SU-DHL-6 (cell line): Measurements from ENCODE around the gene PLCB1.

Source experiments
- CTCF ChIP-seq: fragments of 200-600 bp; sonication (generic); IDR thresholded peaks from one replicate; pipeline ENCODE4 v1.5.1; 2017; ENCODE audit warnings: antibody characterized with exemption, mild to moderate bottlenecking, low read length, moderate library complexity; ENCODE audit not compliant: insufficient read depth, poor library complexity, severe bottlenecking
- EZH2phosphoT487 ChIP-seq: fragments of 200-600 bp; sonication (generic), shearing (Covaris generic); conservative IDR thresholded peaks from 2 replicates; pipeline ENCODE4 v1.6.1; 2018; ENCODE audit warnings: mild to moderate bottlenecking, antibody characterized with exemption, low read length, moderate library complexity, mixed read lengths

GRCh38 chr20:8296536-8296935 is 164.5 kb downstream of the PLCB1 start:
- TF ChIP-seq EZH2phosphoT487 (no peak), CTCF (no peak)
